T-helper 1 cell treated with Interleukin-12 subunit alpha and Interleukin-12 subunit beta and Interleukin-4 antibody, amounts not matched to agents 30 μg/mL and 1 μg/mL, for 36 hours (primary cell): ENCODE measurements around the gene PPP2R3A.

ENCODE experiments used
- H3K27ac Mint-ChIP-seq: one replicate; pipeline ENCODE4 v1.8.0; 2021; ENCODE audit warnings: mild to moderate bottlenecking, mixed read lengths
- H3K27me3 Mint-ChIP-seq: one replicate; pipeline ENCODE4 v1.8.0; 2021; ENCODE audit warnings: low read depth, mixed read lengths
- H3K36me3 Mint-ChIP-seq: one replicate; pipeline ENCODE4 v1.8.0; 2021; ENCODE audit warnings: low read depth, mixed read lengths
- H3K4me1 Mint-ChIP-seq: one replicate; pipeline ENCODE4 v1.8.0; 2021; ENCODE audit warnings: low read depth, mixed read lengths
- H3K4me3 Mint-ChIP-seq: one replicate; pipeline ENCODE4 v1.8.0; 2021; ENCODE audit warnings: mild to moderate bottlenecking, moderate library complexity, mixed read lengths
- H3K9me3 Mint-ChIP-seq: one replicate; pipeline ENCODE4 v1.8.0; 2021; ENCODE audit warnings: mixed read lengths

The PPP2R3A gene

GRCh38 chr3:136023264-136023978 lies 57.9 kb downstream of the PPP2R3A start:
- no peaks in the 10 kb centered on the region for H3K36me3 Mint-ChIP-seq
- no peak overlapping the region for H3K4me3 Mint-ChIP-seq
- H3K9me3 Mint-ChIP-seq = no peaks in the 10 kb centered on the region
- no peak overlapping the region for H3K27ac Mint-ChIP-seq
- H3K4me1 Mint-ChIP-seq = no peaks in the 10 kb centered on the region
- H3K27me3 Mint-ChIP-seq = peaks cover 29% of the 10 kb centered on the region

GRCh38 chr3:136036306-136036705 lies 70.8 kb downstream of the PPP2R3A start:
- Mint-ChIP-seq H3K27ac (no peak overlapping the region), H3K4me3 (no peak overlapping the region), H3K9me3 (peaks cover 4% of the 10 kb centered on the region), H3K36me3 (no peaks in the 10 kb centered on the region), H3K27me3 (peaks cover 20% of the 10 kb centered on the region), H3K4me1 (no peaks in the 10 kb centered on the region)

- Mint-ChIP-seq H3K27me3 (peaks cover 25% of the 10 kb centered on the region), H3K4me3 (no peak overlapping the region), H3K27ac (no peak overlapping the region), H3K9me3 (peaks cover under 1% of the 10 kb centered on the region), H3K36me3 (no peaks in the 10 kb centered on the region), H3K4me1 (no peaks in the 10 kb centered on the region)
Observed at GRCh38 chr3:136038668-136039067, 73.1 kb downstream of the PPP2R3A start.

GRCh38 chr3:136042608-136043221 lies 77.2 kb downstream of the PPP2R3A start:
- Mint-ChIP-seq H3K27ac (no peak overlapping the region), H3K27me3 (peaks cover 12% of the 10 kb centered on the region), H3K9me3 (no peaks in the 10 kb centered on the region), H3K36me3 (no peaks in the 10 kb centered on the region), H3K4me3 (no peak overlapping the region), H3K4me1 (no peaks in the 10 kb centered on the region)

- no peak overlapping the region for H3K27ac Mint-ChIP-seq
- no peaks in the 10 kb centered on the region for H3K4me1 Mint-ChIP-seq
- no peaks in the 10 kb centered on the region for H3K9me3 Mint-ChIP-seq
- H3K27me3 Mint-ChIP-seq = peaks cover 8% of the 10 kb centered on the region
- no peak overlapping the region for H3K4me3 Mint-ChIP-seq
- H3K36me3 Mint-ChIP-seq = no peaks in the 10 kb centered on the region
Observed at GRCh38 chr3:136044980-136045745, 79.6 kb downstream of the PPP2R3A start.

GRCh38 chr3:136048068-136048467 lies 82.5 kb downstream of the PPP2R3A start:
- Mint-ChIP-seq H3K4me1 (no peaks in the 10 kb centered on the region), H3K36me3 (no peaks in the 10 kb centered on the region), H3K27ac (no peak overlapping the region), H3K27me3 (peaks cover 4% of the 10 kb centered on the region), H3K4me3 (no peak overlapping the region), H3K9me3 (no peaks in the 10 kb centered on the region)

- H3K4me3 Mint-ChIP-seq = no peak overlapping the region
- no peaks in the 10 kb centered on the region for H3K9me3 Mint-ChIP-seq
- H3K27me3 Mint-ChIP-seq = peaks cover 7% of the 10 kb centered on the region
- H3K4me1 Mint-ChIP-seq = no peaks in the 10 kb centered on the region
- no peaks in the 10 kb centered on the region for H3K36me3 Mint-ChIP-seq
- no peak overlapping the region for H3K27ac Mint-ChIP-seq
Observed at GRCh38 chr3:136050250-136050649, 84.7 kb downstream of the PPP2R3A start.

GRCh38 chr3:136055491-136055890 lies 90.0 kb downstream of the PPP2R3A start:
- H3K9me3 Mint-ChIP-seq = no peaks in the 10 kb centered on the region
- peaks cover 20% of the 10 kb centered on the region for H3K27me3 Mint-ChIP-seq
- no peak overlapping the region for H3K4me3 Mint-ChIP-seq

GRCh38 chr3:136067211-136067610 lies 101.7 kb downstream of the PPP2R3A start:
- no peak overlapping the region for H3K4me3 Mint-ChIP-seq
- H3K27me3 Mint-ChIP-seq = peaks cover 10% of the 10 kb centered on the region
- no peaks in the 10 kb centered on the region for H3K36me3 Mint-ChIP-seq
- H3K9me3 Mint-ChIP-seq = no peaks in the 10 kb centered on the region
- peaks cover 2% of the 10 kb centered on the region for H3K4me1 Mint-ChIP-seq
- no peak overlapping the region for H3K27ac Mint-ChIP-seq

More at GRCh38 chr3:136055491-136055890, 90.0 kb downstream of the PPP2R3A start:
- Mint-ChIP-seq H3K4me1 (no peaks in the 10 kb centered on the region), H3K27ac (no peak overlapping the region), H3K36me3 (no peaks in the 10 kb centered on the region)

GRCh38 chr3:136068708-136069107 lies 103.2 kb downstream of the PPP2R3A start:
- Mint-ChIP-seq H3K27ac (no peak overlapping the region), H3K36me3 (no peaks in the 10 kb centered on the region), H3K4me1 (peaks cover 2% of the 10 kb centered on the region), H3K27me3 (peaks cover 11% of the 10 kb centered on the region), H3K4me3 (no peak overlapping the region), H3K9me3 (no peaks in the 10 kb centered on the region)

- H3K4me1 Mint-ChIP-seq = peaks cover 2% of the 10 kb centered on the region
- H3K27me3 Mint-ChIP-seq = peaks cover 14% of the 10 kb centered on the region
- no peak overlapping the region for H3K4me3 Mint-ChIP-seq
- no peaks in the 10 kb centered on the region for H3K9me3 Mint-ChIP-seq
- H3K36me3 Mint-ChIP-seq = no peaks in the 10 kb centered on the region
- H3K27ac Mint-ChIP-seq = no peak overlapping the region
Observed at GRCh38 chr3:136069933-136070332, 104.4 kb downstream of the PPP2R3A start.

GRCh38 chr3:136070334-136070733 lies 104.8 kb downstream of the PPP2R3A start:
- no peak overlapping the region for H3K27ac Mint-ChIP-seq
- peaks cover 2% of the 10 kb centered on the region for H3K4me1 Mint-ChIP-seq
- H3K4me3 Mint-ChIP-seq = no peak overlapping the region
- H3K27me3 Mint-ChIP-seq = peaks cover 13% of the 10 kb centered on the region
- no peaks in the 10 kb centered on the region for H3K36me3 Mint-ChIP-seq
- H3K9me3 Mint-ChIP-seq = no peaks in the 10 kb centered on the region

GRCh38 chr3:136070953-136071949 lies 105.7 kb downstream of the PPP2R3A start:
- Mint-ChIP-seq H3K9me3 (no peaks in the 10 kb centered on the region), H3K4me1 (peaks cover 2% of the 10 kb centered on the region), H3K27me3 (peaks cover 9% of the 10 kb centered on the region), H3K27ac (no peak overlapping the region), H3K36me3 (no peaks in the 10 kb centered on the region), H3K4me3 (no peak overlapping the region)
